Testis (tissue), 3 donors: ENCODE results near the gene LRRFIP2. TPM values are rescaled to one million over a fixed set of nuclear protein-coding genes. Genes with fewer than 3 reads are reported as not detected.
A peak's percentile ranks its signal among the peaks of the same experiment; 100 is the strongest.

Experiments used
- DNase-seq: peaks from one replicate; pipeline ENCODE4 v3.0.0-alpha.2; 2019
- H3K27ac ChIP-seq, 2 donors: fragments of 200-600 bp; sonication (generic); one replicate each; pipeline ENCODE4 v1.5.1; 2019
- H3K27me3 ChIP-seq: fragments of 200-600 bp; sonication (generic); one replicate; pipeline ENCODE4 v1.5.1; 2019
- H3K36me3 ChIP-seq: fragments of 200-600 bp; sonication (generic); one replicate; pipeline ENCODE4 v1.5.1; 2017; ENCODE audit warnings: low read depth; ENCODE audit errors: missing control alignments
- H3K4me1 ChIP-seq: fragments of 200-600 bp; sonication (generic); one replicate; pipeline ENCODE4 v1.5.1; 2019
- H3K4me3 ChIP-seq, 2 donors: fragments of 200-600 bp; sonication (generic); one replicate each; pipeline ENCODE4 v1.5.1; 2017 to 2019
- H3K9me3 ChIP-seq: fragments of 200-600 bp; sonication (generic); one replicate; pipeline ENCODE4 v1.5.1; 2017
- CTCF ChIP-seq, 3 experiments: fragments of 450-650 bp in 2 of 3; fragments of 200-600 bp in 1 of 3; sonication (generic) in 1 of 3; IDR thresholded peaks; one replicate each; pipeline ENCODE4 v1.5.1; 2016 to 2019; ENCODE audit warnings: antibody characterized with exemption in 3 of 3, mild to moderate bottlenecking in 2 of 3, moderate library complexity in 1 of 3
- POLR2A ChIP-seq: fragments of 450-650 bp; IDR thresholded peaks from one replicate; pipeline ENCODE4 v1.6.1; 2017; ENCODE audit warnings: antibody characterized with exemption, mild to moderate bottlenecking, moderate library complexity
- WGBS, 2 donors: methylation state at CpG; one replicate each; pipeline ENCODE4 v1.1.5; 2018; 5-methylcytosine and 5-hydroxymethylcytosine counted together
- intact Hi-C: fragments of 100-400 bp; cut with DNase I; formaldehyde crosslinking; loops from one replicate; pipeline ENCODE4 v1.15.1; 2023; ENCODE audit warnings: low total_unique reads
- polyA plus RNA-seq: library from polyadenylated mRNA; stranded (reverse); fragments of 350-450 nt; fragmentation: Illumina TruSeq; extraction: RNeasy Lipid Tissue Mini Kit (QIAGEN cat#74804); gene quantifications from one replicate; pipeline ENCODE4 v1.2.3, GENCODE V29; 2014; ENCODE audit warnings: low read depth, low replicate concordance; ENCODE audit not compliant: insufficient read depth
- total RNA-seq, 2 donors: library from RNA; depleted of rRNA; stranded (reverse); fragments of >200 nt; gene quantifications; one replicate each; pipeline ENCODE4 v1.2.3, GENCODE V29; 2016

Gene LRRFIP2
- total and polyA plus RNA-seq, 3 donors from 2014 or later = 86.2 to 115 (median 114) TPM

GRCh38 chr3:37031096-37031682, 143.2 kb downstream of the LRRFIP2 start:
- intact Hi-C loops = no loop called here
- no peaks in the 10 kb centered on the region for H3K36me3 ChIP-seq
- peak; percentile 32 for DNase-seq
- no peaks in the 10 kb centered on the region for H3K27me3 ChIP-seq
- 48 to 73% methylated on average over 7 of the region's 7 CpGs for WGBS, 2 donors
- peak overlapping the region; percentile 72 to 79 for H3K27ac ChIP-seq
- peaks cover 39% of the 10 kb centered on the region for H3K4me1 ChIP-seq
- H3K9me3 ChIP-seq = no peaks in the 10 kb centered on the region
- TF ChIP-seq POLR2A (no peak), CTCF (IDR thresholded peaks at IDR 0.05) (no peak)
- no peak overlapping the region for H3K4me3 ChIP-seq

- Histone ChIP-seq H3K9me3 (no peaks in the 10 kb centered on the region), H3K4me1 (peaks cover 39% of the 10 kb centered on the region), H3K36me3 (no peaks in the 10 kb centered on the region), H3K27ac (peak overlapping the region; percentile 72 to 79), H3K4me3 (no peak overlapping the region), H3K27me3 (no peaks in the 10 kb centered on the region)
- DNase-seq = no peak
- TF ChIP-seq POLR2A (no peak), CTCF (IDR thresholded peaks at IDR 0.05) (no peak)
- WGBS, 2 donors = 46 to 48% methylated on average over 3 of the region's 3 CpGs
- intact Hi-C loops = no loop called here
These were observed 143.8 kb downstream of the LRRFIP2 start for GRCh38 chr3:37030588-37030987.

GRCh38 chr3:37029516-37030163, 144.7 kb downstream of the LRRFIP2 start:
- intact Hi-C loops = no loop called here
- H3K27ac ChIP-seq = peak overlapping the region; percentile 26 to 79
- TF ChIP-seq CTCF (IDR thresholded peaks at IDR 0.05) = no peak
- no peak for TF ChIP-seq POLR2A
- no peaks in the 10 kb centered on the region for H3K27me3 ChIP-seq
- no peaks in the 10 kb centered on the region for H3K9me3 ChIP-seq
- no peak overlapping the region for H3K4me3 ChIP-seq
- H3K4me1 ChIP-seq = peaks cover 39% of the 10 kb centered on the region
- H3K36me3 ChIP-seq = no peaks in the 10 kb centered on the region
- no peak for DNase-seq

- Histone ChIP-seq H3K4me1 (peaks cover 39% of the 10 kb centered on the region), H3K27ac (peak overlapping the region; percentile 26 to 79), H3K36me3 (no peaks in the 10 kb centered on the region), H3K9me3 (no peaks in the 10 kb centered on the region), H3K4me3 (no peak overlapping the region), H3K27me3 (no peaks in the 10 kb centered on the region)
- no peak for DNase-seq
- intact Hi-C loops = no loop called here
- 79 to 87% methylated on average over 1 of the region's 1 CpG for whole genome bisulfite sequencing, 2 donors
- TF ChIP-seq POLR2A (no peak), CTCF (IDR thresholded peaks at IDR 0.05) (no peak)
These were observed 145.3 kb downstream of the LRRFIP2 start for GRCh38 chr3:37029111-37029510.

- TF ChIP-seq POLR2A = no peak
- no peak for TF ChIP-seq CTCF (IDR thresholded peaks at IDR 0.05)
- Histone ChIP-seq H3K9me3 (no peaks in the 10 kb centered on the region), H3K4me3 (no peak overlapping the region), H3K27ac (peak overlapping the region; percentile 3 to 26), H3K4me1 (peaks cover 39% of the 10 kb centered on the region), H3K36me3 (no peaks in the 10 kb centered on the region), H3K27me3 (no peaks in the 10 kb centered on the region)
- peak; percentile 86 for DNase-seq
- 11 to 42% methylated on average over 1 of the region's 1 CpG for WGBS, 2 donors
- intact Hi-C loops = no loop called here
These were observed 146.1 kb downstream of the LRRFIP2 start for GRCh38 chr3:37028329-37028728.
